Sigmoid colon (tissue), 4 donors: ENCODE data around the gene ICE1.
"Not testable (repeated sequence)": the region's sequence is repeated elsewhere in the genome, so short reads cannot be mapped to it uniquely, and the experiment has no call there.

Source experiments
- CTCF ChIP-seq, 4 experiments: fragments of 450-650 bp in 3 of 4; fragments of 200-600 bp in 1 of 4; IDR thresholded peaks; one replicate each; pipeline ENCODE4 v1.5.1; 2016 to 2019; ENCODE audit warnings: antibody characterized with exemption in 4 of 4, mild to moderate bottlenecking in 3 of 4, moderate library complexity in 2 of 4
- EP300 ChIP-seq, 4 donors: sonication (generic); formaldehyde crosslinking; IDR thresholded peaks; one replicate each; pipeline ENCODE4 v1.6.1; 2017; ENCODE audit warnings: antibody characterized with exemption in 4 of 4
- POLR2A ChIP-seq, 2 donors: fragments of 450-650 bp; IDR thresholded peaks; one replicate each; pipeline ENCODE4 v1.6.1; 2016; ENCODE audit warnings: antibody characterized with exemption in 2 of 2, mild to moderate bottlenecking in 2 of 2, moderate library complexity in 2 of 2
- POLR2AphosphoS5 ChIP-seq, 4 donors: sonication (generic); formaldehyde crosslinking; IDR thresholded peaks; one replicate each; pipeline ENCODE4 v1.6.1; 2017; ENCODE audit warnings: antibody characterized with exemption in 4 of 4

- TF ChIP-seq CTCF, POLR2AphosphoS5, POLR2A, EP300 (IDR thresholded peaks at IDR 0.05): not testable (repeated sequence)
Observed at GRCh38 chr5:5479578-5479977, 57.1 kb downstream of the ICE1 start.
